MM.1S (cell line): ENCODE data around the gene AP1M2.

Experiments used
- EZH2 ChIP-seq: fragments of 300-600 bp; sonication (generic); optimal IDR thresholded peaks from 2 replicates; pipeline ENCODE3; 2017; ENCODE audit warnings: low read depth, mild to moderate bottlenecking, antibody characterized with exemption, low read length, mixed read lengths
- EZH2phosphoT487 ChIP-seq: fragments of 300-600 bp; sonication (generic); IDR thresholded peaks from 2 replicates; pipeline ENCODE4 v1.6.1; 2018; ENCODE audit warnings: antibody characterized with exemption, low read length
- TF ChIP-seq, protein P1 (sequence below): fragments of 300-600 bp; sonication (generic); IDR thresholded peaks from 2 replicates; pipeline ENCODE4 v1.5.1; 2016; ENCODE audit warnings: antibody characterized with exemption, low read length, mixed read lengths

DNA sequence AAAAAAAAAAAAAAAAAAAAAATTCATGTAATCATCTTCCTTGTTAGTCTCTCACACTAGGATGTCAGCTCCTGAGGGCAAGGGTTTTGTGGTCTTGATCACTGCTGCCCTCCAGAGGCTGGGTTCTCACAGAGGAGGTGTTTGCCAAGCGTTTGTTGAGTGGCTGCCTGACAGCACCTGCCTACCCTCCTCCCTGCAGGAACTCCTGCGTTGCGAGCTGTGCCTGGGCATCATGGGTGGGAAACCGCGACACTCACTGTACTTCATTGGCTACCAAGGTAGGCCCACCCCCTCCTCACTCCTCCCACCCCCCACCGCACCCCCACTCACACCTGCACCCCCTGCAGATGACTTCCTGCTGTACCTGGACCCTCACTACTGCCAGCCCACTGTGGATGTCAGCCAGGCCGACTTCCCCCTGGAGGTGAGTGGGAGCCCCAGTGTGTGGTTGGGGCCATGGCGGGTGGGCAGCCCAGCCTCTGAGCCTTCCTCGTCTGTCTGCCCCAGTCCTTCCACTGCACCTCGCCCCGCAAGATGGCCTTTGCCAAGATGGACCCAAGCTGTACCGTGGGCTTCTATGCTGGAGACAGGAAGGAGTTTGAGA is 35.3 kb downstream of the AP1M2 start:
- TF ChIP-seq EZH2 (no peak), EZH2phosphoT487 (no peak)
- TF ChIP-seq, protein P1, sequence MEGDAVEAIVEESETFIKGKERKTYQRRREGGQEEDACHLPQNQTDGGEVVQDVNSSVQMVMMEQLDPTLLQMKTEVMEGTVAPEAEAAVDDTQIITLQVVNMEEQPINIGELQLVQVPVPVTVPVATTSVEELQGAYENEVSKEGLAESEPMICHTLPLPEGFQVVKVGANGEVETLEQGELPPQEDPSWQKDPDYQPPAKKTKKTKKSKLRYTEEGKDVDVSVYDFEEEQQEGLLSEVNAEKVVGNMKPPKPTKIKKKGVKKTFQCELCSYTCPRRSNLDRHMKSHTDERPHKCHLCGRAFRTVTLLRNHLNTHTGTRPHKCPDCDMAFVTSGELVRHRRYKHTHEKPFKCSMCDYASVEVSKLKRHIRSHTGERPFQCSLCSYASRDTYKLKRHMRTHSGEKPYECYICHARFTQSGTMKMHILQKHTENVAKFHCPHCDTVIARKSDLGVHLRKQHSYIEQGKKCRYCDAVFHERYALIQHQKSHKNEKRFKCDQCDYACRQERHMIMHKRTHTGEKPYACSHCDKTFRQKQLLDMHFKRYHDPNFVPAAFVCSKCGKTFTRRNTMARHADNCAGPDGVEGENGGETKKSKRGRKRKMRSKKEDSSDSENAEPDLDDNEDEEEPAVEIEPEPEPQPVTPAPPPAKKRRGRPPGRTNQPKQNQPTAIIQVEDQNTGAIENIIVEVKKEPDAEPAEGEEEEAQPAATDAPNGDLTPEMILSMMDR: peak; percentile 20
